Non-pigmented ciliary epithelial cell (primary cell): ENCODE measurements around the gene TSPOAP1.

ENCODE experiments used
- DNase-seq: peaks from one replicate; pipeline ENCODE4 v3.0.0-alpha.2; 2010; ENCODE audit warnings: low read depth

The TSPOAP1 gene

GRCh38 chr17:58329035-58329809, 627 bp upstream of the TSPOAP1 start:
- no peak for DNase-seq

DNA sequence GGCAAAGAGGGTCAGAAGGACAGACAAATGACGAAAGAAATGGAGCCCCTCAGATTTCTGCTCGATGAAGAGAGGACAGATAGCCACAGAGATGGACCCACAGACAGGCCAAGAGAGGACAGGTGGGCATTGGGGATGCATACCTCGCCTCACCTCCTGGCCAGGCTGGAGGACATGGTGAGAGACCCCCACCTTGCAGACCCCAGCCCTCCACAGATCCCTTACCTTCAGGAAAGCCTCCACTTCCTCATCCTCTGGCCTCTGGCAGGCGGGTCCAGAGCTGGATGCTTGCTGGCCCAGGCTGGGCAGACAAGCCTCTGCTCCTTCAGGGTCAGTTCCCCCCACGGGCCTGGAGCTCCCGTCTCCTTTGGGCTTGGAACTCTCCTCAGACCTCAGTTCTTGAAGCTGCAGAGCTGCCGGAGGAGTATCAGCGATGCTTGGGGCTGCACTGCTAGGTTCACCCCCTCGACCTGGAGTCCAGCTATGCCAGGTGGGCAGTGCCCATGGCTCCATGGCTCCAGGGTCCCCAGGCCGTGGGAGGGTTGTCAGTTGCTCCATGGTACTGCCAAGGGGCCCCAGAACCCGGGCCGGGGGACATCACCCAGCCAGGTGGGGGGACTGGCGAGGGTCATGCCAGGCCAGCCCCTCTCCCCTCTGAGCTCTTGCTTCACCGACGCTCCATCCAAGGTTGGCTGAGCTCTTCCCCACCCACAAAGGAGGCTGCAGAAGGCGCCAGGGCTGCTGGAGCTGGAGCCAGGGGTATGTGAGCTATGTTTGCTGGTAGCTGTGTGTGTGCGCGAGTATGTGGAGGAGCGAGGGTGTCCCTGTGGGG, 1.0 kb downstream of the TSPOAP1 start:
- DNase-seq = no peak

DNA sequence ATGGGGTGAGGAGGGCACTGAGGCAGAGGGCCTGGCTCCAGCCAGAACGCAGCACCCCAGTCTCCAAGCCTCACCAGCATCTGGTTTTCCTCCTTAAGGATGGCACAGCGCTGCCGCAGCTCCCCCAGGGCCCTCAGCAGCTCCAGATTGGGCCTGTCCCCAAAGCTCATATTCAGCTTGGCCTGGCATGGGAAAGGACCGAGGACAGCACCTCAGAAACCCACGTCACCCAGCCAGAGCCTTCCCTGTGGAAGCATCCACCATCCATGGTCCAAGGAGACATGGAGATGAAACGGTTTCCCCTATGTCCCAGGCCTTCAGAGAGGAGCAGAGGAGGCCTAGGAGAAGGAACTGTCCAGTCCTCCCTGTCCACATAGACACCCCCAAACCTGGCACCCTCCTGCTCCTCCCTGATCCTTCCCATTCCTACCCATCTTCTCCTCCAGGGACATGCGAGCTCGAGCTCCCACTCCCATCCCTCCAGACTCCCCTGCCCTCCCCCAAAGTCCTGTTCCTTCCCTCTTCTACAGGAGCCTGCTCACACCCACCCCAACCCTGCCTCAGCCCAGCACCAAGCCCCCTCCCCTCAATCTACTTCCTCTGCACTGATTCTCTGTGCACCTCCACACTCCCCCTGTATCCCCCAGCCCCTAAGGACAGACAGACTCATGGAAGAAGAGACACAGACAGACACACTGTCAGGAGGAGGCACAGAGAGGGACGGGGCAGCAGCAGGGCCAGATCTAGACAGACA, 1.8 kb downstream of the TSPOAP1 start:
- no peak for DNase-seq

DNA sequence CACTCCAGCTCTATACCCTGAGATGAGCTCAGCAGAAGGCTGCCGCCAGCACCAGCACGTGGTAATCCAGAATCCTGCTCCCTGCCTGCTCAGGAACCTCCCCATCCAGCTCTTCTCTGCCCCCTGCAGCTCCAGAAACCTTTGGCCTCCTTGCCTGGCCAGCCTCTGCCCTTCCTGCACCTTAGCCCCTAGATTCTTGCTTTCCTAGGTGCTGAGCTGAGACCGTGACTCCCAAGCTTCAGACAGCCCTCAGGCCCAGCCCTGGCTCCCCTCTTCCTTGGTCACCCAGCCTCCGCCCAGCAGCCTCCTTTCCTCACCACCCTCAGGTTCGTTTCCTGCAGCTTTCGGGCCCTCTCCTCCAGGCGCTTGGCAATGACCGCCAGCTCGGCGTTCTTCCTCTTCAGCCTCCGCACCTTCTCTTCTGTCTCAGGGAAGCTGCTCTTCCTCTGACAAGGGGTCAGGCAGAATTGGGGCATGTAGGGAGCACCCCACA, 2.6 kb downstream of the TSPOAP1 start:
- DNase-seq = no peak

DNA sequence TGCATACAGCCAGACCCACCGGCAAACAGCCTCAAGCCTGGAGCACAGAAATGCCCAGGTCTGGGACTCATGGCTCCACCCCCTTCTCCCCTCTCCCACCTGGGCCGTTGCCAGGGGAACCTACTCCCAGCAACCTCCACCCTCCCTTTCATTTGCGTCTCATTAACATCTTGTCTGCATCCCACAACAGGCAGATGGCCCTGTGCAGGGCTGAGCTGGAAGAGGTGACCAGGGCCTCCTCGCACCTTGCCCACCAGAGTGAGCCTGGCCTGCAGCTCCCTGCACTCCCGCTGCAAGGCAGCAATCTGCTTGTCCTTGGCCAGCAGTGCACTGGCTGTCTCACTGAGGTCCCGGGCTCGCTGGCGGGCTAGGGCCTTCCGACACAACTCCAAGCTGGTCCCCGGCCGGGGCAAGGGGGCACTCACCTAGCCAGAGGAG, 3.3 kb downstream of the TSPOAP1 start:
- DNase-seq = no peak

GRCh38 chr17:58324409-58325288, 3.9 kb downstream of the TSPOAP1 start:
- DNase-seq = no peak

GRCh38 chr17:58324056-58324408, 4.6 kb downstream of the TSPOAP1 start:
- DNase-seq = no peak

- DNase-seq = no peak
Measured at GRCh38 chr17:58323366-58324055, 5.1 kb downstream of the TSPOAP1 start.

DNA sequence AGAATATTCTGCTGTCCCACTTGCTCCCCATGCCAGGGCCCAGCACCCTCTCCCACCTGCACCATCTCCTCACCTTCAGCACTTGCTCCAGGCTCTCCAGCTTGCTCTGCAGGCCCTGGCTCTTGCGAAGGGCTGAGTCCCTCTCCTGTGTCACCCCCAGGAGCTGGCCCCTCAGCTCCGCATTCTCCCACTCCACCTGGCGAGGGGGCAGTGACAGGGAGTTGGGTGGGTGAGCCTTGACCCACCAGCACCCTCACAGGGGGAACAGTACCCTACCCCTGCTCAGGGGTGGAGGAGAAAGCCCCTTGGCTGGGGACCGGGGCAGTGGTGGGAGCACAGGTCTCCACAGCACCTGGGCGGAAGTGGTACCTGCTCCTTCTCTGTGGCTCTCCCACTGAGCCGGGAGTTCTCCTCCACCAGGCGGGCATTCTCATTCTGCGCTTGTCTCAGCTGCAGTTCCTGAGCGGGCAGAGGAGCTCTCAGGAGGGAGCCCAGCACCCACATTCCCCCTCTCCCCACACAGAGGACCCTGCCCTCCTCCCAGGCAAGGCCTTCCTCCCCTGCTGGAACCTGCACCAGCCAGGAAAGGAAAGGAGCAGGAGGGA, 5.9 kb downstream of the TSPOAP1 start:
- DNase-seq = no peak

DNA sequence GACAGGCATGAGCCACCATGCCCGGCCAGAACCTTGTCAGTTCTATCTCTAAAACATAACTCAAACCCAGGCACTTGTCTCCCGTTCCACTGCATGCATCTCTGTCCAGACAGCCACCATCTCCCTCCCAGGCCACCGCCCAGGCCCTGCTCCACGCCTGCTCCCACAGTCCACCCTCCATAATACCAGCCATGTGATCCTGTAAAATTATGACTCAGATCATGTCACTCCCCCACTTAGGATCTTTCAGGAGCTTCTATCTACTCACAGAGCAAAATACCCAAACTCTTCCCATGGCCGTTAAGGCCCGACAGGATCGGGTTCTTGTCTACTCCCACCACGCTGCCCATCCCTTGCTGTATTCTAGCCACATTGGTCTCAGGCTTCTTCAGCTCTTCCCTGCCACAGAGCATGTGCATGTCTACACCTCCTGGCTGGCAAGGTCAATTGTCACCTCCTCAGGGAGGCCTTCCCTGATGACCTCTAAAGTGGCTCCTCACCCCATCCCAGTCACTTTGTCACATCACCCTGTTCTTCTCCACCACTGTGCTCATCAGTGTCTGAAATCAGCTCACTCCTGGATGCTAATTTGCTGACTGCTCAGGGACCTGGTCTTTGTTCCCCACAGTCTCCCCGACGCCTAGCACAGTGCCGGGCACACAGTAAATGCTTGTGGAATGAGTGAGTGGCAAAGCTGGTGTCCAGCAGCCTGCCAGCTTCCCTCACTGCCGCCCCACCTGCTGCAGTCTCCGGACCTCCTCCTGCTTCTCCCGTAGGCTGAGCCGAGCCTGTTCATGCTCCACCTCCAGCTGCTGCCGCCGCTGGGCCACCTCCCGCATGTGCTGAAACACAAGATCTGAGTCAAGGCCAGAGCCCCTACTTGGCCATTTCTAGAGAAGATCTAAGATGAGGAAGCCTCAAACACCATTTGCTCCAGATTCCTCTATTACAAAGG, 6.7 kb downstream of the TSPOAP1 start:
- no peak for DNase-seq

DNA sequence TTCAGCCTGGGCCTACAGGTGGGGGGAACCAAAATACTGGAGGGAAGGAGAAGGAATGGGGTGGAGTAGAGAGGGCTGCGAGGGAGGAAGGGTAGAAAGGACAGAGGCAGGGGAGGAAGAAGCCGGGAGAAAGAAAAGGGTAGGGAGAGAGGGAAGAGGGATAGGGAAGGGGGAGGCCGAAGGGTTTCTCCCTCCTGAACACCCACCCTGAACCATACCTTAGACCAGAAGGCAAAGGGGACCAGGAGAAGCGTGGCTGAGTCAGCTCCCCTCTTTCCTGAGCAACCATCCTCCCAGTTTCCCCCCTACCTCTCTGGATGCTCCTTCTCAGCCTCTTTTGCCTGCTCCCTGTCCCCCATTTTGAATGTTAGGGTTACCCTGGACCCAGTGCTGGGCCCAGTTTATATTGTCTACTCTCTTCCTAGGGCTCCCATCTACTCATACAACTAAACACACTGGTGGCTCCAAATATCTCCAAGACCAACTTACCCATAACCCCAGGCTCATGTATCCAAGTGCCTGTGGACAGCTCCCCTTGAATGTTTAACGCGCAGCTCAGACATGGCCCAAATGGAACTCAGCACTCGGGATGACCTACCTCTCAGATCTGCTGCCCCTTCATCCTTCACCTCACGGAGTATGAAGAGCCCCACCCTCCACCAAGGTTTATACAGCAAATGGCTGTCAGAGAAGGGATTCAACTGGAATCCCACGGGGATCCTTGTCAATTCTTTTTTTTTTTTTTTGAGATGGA, 7.8 kb downstream of the TSPOAP1 start:
- no peak for DNase-seq

DNA sequence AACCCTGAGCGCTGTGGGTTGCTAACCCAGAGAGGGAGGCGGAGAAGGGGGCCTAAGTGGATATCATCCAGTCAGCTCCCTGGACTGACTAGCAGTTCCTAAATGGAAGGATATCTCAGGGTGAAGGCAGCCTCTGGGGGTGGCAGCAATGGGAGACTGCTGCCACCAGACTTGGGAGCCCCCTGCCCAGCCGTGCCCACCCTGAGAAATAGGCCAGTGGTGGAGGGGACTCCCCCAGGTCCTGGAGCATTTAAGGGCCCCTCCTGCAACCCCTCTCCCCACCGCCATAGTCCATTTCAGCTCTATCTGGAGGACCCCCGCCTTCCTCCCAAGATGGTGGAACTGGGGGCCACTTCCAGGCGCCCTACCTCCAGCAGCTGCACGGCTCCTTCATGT, 8.4 kb downstream of the TSPOAP1 start:
- no peak for DNase-seq

DNA sequence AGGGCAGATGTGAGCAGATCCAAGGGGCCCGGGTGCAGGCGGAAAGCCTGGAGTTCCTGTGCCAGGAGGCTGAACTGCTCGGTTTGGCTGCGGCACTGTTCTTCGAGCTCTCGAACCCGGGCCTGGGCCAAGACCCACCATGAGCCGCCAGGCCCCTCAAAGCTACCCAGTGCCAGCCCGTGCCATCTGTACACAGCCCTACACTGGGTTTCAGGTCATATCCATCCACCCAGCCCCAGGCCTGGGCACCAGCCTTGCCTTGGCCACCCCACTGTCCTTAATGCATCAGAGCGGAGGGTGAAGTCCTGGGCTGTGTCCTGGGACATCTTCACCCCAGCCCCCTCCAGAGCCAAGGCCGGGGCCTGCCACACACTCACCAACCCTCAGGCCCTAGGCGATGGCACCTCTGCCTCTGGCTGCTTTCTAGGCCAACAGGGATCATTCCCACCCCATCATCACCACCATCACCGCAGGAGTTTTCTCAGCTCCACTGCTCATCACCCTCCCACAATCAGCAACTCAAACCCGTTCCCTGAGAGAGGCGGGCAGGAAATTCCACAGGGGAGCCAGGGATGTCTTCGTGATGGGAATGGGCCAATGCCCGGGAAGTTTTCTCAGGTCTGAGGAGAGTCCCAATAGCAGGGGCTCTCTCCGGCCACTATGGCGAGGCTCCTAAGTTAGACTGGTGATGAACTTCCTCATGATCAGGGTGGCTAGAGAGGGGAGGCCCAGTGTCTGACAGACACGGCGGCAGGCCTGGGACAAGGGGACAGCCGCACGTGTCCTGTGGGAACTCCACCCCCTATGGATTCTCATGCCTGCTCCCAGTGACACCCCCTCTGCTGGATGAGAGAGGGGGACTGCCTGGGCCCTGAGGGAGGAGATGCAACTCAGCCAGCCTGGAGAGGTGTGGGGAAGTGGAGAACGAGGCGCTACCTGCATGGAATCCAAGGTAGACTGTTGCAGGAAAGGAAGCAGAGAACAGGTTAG, 9.1 kb downstream of the TSPOAP1 start:
- DNase-seq = no peak

DNA sequence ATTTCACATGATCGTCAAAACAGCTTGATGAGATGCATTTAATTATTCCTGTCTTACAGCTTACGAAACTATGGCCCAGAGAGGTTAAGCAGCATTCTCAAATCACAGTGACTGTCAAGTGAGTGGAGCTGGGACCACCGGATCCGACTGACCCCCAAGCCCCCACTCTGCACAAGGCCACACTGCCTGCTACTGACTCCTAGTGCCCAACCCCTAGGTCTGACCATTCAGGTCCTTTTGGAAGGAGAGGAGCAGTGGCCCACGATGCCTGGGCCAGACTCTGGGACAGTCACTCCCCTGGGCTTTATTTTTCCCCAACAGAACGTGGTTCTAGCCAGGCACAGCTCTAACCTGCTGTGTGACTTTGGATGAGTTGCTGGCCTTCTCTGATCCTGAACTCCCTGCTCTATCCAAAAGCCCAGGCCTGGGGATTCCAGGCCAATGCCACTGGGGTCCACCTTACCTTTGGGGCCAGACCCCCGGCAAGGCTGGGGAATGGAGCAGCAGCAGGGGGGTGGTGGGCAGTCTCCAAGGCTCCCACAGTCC, 9.9 kb downstream of the TSPOAP1 start:
- DNase-seq = no peak

DNA sequence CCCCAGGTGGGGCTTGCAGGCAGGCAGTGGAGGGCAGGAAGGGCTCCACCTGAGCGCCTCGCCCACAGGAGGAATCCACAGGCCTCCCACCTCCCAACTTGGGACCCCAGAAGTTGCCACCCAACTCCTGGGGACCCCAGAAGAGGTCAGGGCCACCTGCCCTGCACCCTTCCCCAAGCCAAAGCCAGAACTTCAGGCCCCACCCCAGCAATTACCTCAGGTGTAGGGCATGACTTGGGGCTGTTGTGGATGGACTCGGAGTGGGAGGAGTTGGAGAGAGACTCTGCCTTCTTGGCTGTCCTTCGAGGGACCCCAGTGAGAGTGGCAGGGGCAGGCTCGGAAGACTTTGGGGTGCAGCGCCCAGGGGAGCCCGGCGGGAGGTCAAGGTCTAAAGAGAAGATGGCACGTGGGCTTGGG, 10.5 kb downstream of the TSPOAP1 start:
- DNase-seq = no peak

DNA sequence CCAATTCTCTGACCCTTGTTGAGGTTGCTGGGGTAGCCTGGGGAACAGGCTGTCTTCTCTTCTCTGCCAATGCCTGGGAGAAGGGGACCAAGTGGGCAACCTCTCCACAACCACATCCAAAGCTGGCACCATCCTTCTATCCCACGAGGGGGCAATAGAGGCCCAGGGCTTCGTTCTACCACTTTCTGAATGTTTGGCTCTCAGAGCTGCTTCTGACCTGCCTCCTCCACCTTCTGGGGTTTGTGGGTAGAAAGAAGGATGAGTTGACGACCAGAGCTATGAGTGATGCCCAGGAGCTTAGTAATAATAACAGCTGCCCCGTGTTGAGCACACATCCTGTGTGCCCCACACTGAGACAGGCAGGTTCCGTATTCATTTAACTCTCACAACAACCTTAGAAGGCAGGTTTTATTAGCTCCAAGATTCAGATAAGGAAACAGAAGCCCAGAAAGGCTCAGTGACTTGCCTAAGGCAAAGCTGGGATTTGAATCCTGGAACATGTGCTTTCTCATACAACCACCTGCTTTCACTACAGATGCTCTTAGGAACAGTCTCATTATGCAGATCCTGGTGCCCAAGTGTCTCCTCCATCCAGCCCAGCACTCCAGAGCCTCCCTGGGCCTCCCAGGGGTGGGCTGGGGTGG, 11.1 kb downstream of the TSPOAP1 start:
- no peak for DNase-seq
